ENCODE results near the gene JAM3. TPM values are rescaled to one million over a fixed set of nuclear protein-coding genes. Genes with fewer than 3 reads are reported as not detected.
A peak's percentile ranks its signal among the peaks of the same experiment; 100 is the strongest.

JAM3 gene
- total and polyA plus RNA-seq, 2 donors (not counting 1 experiment from before 2014, with no cell fraction given): 44.1 to 85.7 TPM

- H3K4me2 ChIP-seq (ENCODE audit: extremely low read depth, insufficient read depth, low read length): no peak overlapping the region
- no peak overlapping the region for H3K4me3 ChIP-seq (replicated peaks in 1 of 4; ENCODE audit: control extremely low read depth in 1 of 4, insufficient read depth in 1 of 4, low read depth in 3 of 4, low read length in 4 of 4)
- H3K36me3 ChIP-seq (ENCODE audit: control insufficient read depth, insufficient read depth, low read length): no peaks in the 10 kb centered on the region
- peaks cover 15% of the 10 kb centered on the region for H3K4me1 ChIP-seq (ENCODE audit: control insufficient read depth, extremely low read depth, insufficient read depth, low read length)
- no peak overlapping the region for H3K9ac ChIP-seq (ENCODE audit: insufficient read depth, low read length)
- H3K27ac ChIP-seq (ENCODE audit: insufficient read depth, low read length): no peak overlapping the region
- H3K27me3 ChIP-seq (ENCODE audit: control insufficient read depth, insufficient read depth, low read length): peaks cover 4% of the 10 kb centered on the region
- DNase-seq (ENCODE audit: low read depth in 2 of 2): no peak
- no peaks in the 10 kb centered on the region for H3K9me3 ChIP-seq (ENCODE audit: control insufficient read depth, insufficient read depth, low read depth, low read length)
- H4K20me1 ChIP-seq (ENCODE audit: control insufficient read depth, extremely low read depth, insufficient read depth, low read length): no peaks in the 10 kb centered on the region
- no peaks in the 10 kb centered on the region for H3K79me2 ChIP-seq (ENCODE audit: control insufficient read depth, insufficient read depth, low read length)
- TF ChIP-seq EZH2 (IDR thresholded peaks at IDR 0.05; ENCODE audit: low read length, missing control alignments) (no peak), CTCF (conservative IDR thresholded peaks at IDR 0.05 in 1 of 2, IDR thresholded peaks at IDR 0.05 in 1 of 2; ENCODE audit: low read depth in 1 of 2, low read length in 2 of 2) (no peak)
- no peak overlapping the region for H2AFZ ChIP-seq (ENCODE audit: low read length)
These were observed 24.2 kb upstream of the JAM3 start for GRCh38 chr11:134044514-134045284.

DNA sequence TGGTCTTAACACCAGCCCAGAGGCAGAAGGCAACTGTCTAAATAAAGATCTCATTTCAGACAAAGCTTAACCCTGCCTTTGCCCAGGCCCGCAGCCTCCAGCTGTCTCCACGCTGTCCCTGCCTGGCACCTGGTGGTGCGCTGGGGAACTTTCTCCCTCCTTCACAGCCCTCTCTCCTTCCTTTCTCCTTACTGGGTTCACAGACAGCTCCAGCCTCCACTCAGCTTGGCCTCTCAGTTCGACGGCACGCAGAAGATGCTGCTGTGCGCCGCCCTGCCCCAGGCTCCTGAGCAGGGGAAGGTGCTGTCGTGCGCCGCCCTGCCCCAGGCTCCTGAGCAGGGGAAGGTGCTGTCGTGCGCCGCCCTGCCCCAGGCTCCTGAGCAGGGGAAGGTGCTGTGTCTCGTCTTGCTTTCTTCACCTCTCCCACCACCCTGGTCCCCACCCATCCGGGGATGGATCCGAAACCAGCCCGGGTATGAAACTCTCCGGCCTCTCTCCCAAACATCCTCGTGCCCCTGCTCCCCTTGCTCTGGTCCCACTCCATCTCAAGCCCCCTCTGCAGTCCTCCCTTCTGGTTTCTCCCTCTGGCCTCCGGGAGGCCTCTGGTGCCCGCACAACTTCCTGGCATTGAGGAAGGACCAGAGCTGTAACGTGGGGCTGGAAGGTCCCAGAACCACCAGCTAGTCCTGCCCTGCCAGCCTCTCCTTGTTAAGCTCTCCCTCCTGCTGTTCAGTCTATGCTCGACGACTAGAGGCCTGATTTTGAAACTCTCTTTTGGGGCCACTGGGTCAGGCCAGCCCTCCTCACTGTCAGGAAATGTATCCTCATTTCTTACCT lies 22.9 kb upstream of the JAM3 start:
- Histone ChIP-seq H3K36me3 (ENCODE audit: control insufficient read depth, insufficient read depth, low read length) (no peaks in the 10 kb centered on the region), H3K79me2 (ENCODE audit: control insufficient read depth, insufficient read depth, low read length) (no peaks in the 10 kb centered on the region), H3K4me2 (ENCODE audit: extremely low read depth, insufficient read depth, low read length) (no peak overlapping the region), H4K20me1 (ENCODE audit: control insufficient read depth, extremely low read depth, insufficient read depth, low read length) (no peaks in the 10 kb centered on the region), H3K9ac (ENCODE audit: insufficient read depth, low read length) (no peak overlapping the region), H3K4me1 (ENCODE audit: control insufficient read depth, extremely low read depth, insufficient read depth, low read length) (peaks cover 10% of the 10 kb centered on the region), H3K4me3 (replicated peaks in 1 of 4; ENCODE audit: control extremely low read depth in 1 of 4, insufficient read depth in 1 of 4, low read depth in 3 of 4, low read length in 4 of 4) (no peak overlapping the region), H2AFZ (ENCODE audit: low read length) (no peak overlapping the region), H3K9me3 (ENCODE audit: control insufficient read depth, insufficient read depth, low read depth, low read length) (no peaks in the 10 kb centered on the region), H3K27ac (ENCODE audit: insufficient read depth, low read length) (no peak overlapping the region), H3K27me3 (ENCODE audit: control insufficient read depth, insufficient read depth, low read length) (peaks cover 4% of the 10 kb centered on the region)
- DNase-seq (ENCODE audit: low read depth in 2 of 2): peak in 1 of 2 donors; percentile 16
- TF ChIP-seq EZH2 (IDR thresholded peaks at IDR 0.05; ENCODE audit: low read length, missing control alignments) (no peak), CTCF (conservative IDR thresholded peaks at IDR 0.05 in 1 of 2, IDR thresholded peaks at IDR 0.05 in 1 of 2; ENCODE audit: low read depth in 1 of 2, low read length in 2 of 2) (peak; percentile 44 to 45)
